ENCODE results near the gene TSPAN3. TPM values are rescaled to one million over a fixed set of nuclear protein-coding genes. Genes with fewer than 3 reads are reported as not detected.

The TSPAN3 gene
- total RNA-seq, 1 donor from 2014 or later: 223 TPM

DNA sequence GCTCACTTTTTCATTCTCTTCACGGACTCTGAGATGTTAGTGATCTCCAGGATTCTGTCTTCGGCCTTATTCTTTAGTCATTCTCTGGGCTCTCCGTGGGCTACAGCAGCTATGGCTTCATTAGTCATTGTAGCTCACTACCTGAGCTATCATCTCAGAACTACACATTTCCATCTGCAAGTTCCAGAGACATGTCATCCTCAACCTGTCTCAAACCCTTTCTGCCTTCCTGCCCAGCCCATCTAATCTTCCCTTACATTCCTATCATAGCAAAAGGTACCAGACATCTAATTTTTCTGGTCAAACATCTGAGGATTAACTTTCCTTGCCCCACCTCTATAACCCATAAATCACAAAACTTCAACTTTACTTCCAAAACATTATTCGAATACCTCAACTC lies 13.2 kb downstream of the TSPAN3 start:
- no peak overlapping the region for H3K27ac Mint-ChIP-seq (ENCODE audit: unreplicated experiment)
- Histone ChIP-seq H3K27ac (ENCODE audit: low read depth, low read length) (no peak overlapping the region), H3K9me3 (ENCODE audit: insufficient read depth, low read depth, low read length) (no peaks in the 10 kb centered on the region), H3K4me3 (ENCODE audit: insufficient read depth, low read depth, low read length) (no peak overlapping the region), H3K36me3 (ENCODE audit: insufficient read depth, low read length) (peaks cover 1% of the 10 kb centered on the region), H3K9ac (ENCODE audit: low read length) (no peak overlapping the region), H3K4me2 (ENCODE audit: low read length) (no peak overlapping the region), H3K4me1 (ENCODE audit: insufficient read depth, low read length) (peaks cover 11% of the 10 kb centered on the region), H3K27me3 (ENCODE audit: insufficient read depth, low read length) (no peaks in the 10 kb centered on the region), H3K79me2 (ENCODE audit: insufficient read depth, low read length) (peaks cover 74% of the 10 kb centered on the region), H2AFZ (ENCODE audit: low read depth, low read length) (no peak overlapping the region), H4K20me1 (ENCODE audit: insufficient read depth, low read length) (peaks cover 71% of the 10 kb centered on the region)
- H3K4me1 Mint-ChIP-seq (ENCODE audit: low read depth, unreplicated experiment): peaks cover 38% of the 10 kb centered on the region
- no peaks in the 10 kb centered on the region for H3K27me3 Mint-ChIP-seq (ENCODE audit: low read depth, unreplicated experiment)
- TF ChIP-seq, protein P1, sequence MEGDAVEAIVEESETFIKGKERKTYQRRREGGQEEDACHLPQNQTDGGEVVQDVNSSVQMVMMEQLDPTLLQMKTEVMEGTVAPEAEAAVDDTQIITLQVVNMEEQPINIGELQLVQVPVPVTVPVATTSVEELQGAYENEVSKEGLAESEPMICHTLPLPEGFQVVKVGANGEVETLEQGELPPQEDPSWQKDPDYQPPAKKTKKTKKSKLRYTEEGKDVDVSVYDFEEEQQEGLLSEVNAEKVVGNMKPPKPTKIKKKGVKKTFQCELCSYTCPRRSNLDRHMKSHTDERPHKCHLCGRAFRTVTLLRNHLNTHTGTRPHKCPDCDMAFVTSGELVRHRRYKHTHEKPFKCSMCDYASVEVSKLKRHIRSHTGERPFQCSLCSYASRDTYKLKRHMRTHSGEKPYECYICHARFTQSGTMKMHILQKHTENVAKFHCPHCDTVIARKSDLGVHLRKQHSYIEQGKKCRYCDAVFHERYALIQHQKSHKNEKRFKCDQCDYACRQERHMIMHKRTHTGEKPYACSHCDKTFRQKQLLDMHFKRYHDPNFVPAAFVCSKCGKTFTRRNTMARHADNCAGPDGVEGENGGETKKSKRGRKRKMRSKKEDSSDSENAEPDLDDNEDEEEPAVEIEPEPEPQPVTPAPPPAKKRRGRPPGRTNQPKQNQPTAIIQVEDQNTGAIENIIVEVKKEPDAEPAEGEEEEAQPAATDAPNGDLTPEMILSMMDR (IDR thresholded peaks at IDR 0.05; ENCODE audit: insufficient read depth, low read depth, low read length): no peak
- no peak for TF ChIP-seq EZH2 (IDR thresholded peaks at IDR 0.05; ENCODE audit: insufficient read depth, low read length)
- peak; percentile 30 for DNase-seq (ENCODE audit: low read depth)
- H3K36me3 Mint-ChIP-seq (ENCODE audit: low read depth, unreplicated experiment): peaks cover 5% of the 10 kb centered on the region
- H3K9me3 Mint-ChIP-seq (ENCODE audit: unreplicated experiment): no peaks in the 10 kb centered on the region
- FAIRE-seq: no peak
- no peak overlapping the region for H3K4me3 Mint-ChIP-seq (ENCODE audit: unreplicated experiment)

DNA sequence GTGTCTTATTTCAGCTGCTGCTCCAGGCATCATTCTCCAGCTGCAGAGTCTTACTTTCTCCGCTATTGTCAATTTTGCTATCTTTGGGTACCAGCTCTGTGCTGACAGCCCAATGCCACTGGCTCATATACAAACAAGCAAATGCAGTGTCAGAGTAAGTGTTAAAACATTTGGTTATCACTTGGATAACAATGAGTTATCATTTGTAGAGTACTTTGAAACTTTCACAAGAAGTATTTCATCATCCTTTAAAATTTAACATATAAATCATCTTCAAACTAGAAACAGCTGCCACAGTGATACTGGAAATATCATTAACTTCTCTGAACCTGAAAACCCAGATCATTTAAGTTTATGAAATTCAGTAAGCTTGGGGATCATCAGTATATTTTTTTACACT lies 13.8 kb downstream of the TSPAN3 start:
- peaks cover 35% of the 10 kb centered on the region for H3K4me1 Mint-ChIP-seq (ENCODE audit: low read depth, unreplicated experiment)
- H3K27me3 Mint-ChIP-seq (ENCODE audit: low read depth, unreplicated experiment): no peaks in the 10 kb centered on the region
- no peak overlapping the region for H3K4me3 Mint-ChIP-seq (ENCODE audit: unreplicated experiment)
- H3K9ac ChIP-seq (ENCODE audit: low read length): no peak overlapping the region
- peaks cover 6% of the 10 kb centered on the region for H3K36me3 ChIP-seq (ENCODE audit: insufficient read depth, low read length)
- H2AFZ ChIP-seq (ENCODE audit: low read depth, low read length): no peak overlapping the region
- FAIRE-seq (no peak), DNase-seq (ENCODE audit: low read depth) (no peak)
- H3K4me3 ChIP-seq (ENCODE audit: insufficient read depth, low read depth, low read length): no peak overlapping the region
- peaks cover 68% of the 10 kb centered on the region for H3K79me2 ChIP-seq (ENCODE audit: insufficient read depth, low read length)
- no peaks in the 10 kb centered on the region for H3K9me3 ChIP-seq (ENCODE audit: insufficient read depth, low read depth, low read length)
- H3K36me3 Mint-ChIP-seq (ENCODE audit: low read depth, unreplicated experiment): peaks cover 9% of the 10 kb centered on the region
- no peaks in the 10 kb centered on the region for H3K9me3 Mint-ChIP-seq (ENCODE audit: unreplicated experiment)
- TF ChIP-seq, protein P1 (IDR thresholded peaks at IDR 0.05; ENCODE audit: insufficient read depth, low read depth, low read length): no peak
- no peak for TF ChIP-seq EZH2 (IDR thresholded peaks at IDR 0.05; ENCODE audit: insufficient read depth, low read length)
- no peak overlapping the region for H3K27ac ChIP-seq (ENCODE audit: low read depth, low read length)
- peaks cover 67% of the 10 kb centered on the region for H4K20me1 ChIP-seq (ENCODE audit: insufficient read depth, low read length)
- H3K4me1 ChIP-seq (ENCODE audit: insufficient read depth, low read length): peaks cover 11% of the 10 kb centered on the region
- no peaks in the 10 kb centered on the region for H3K27me3 ChIP-seq (ENCODE audit: insufficient read depth, low read length)
- no peak overlapping the region for H3K4me2 ChIP-seq (ENCODE audit: low read length)
- peak overlapping the region; percentile 27 for H3K27ac Mint-ChIP-seq (ENCODE audit: unreplicated experiment)

DNA sequence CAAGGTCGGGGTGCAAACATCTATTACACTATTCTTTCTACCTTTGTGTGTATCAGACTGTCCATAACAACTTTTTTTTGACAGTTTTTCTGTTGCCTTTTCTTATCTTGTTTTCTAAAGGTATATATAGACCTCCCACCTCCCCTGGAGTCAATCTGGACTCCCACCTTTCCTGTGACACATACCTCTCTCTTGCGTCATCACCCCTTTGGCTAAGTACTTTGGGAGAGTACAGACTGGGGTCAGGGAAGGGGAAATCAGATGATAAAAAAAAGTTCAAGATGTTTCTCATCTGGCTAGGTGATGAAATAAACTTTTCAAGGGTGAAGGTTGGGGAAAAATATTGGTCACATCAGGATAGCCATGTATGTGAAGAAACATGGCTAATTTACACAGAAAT lies 17.2 kb downstream of the TSPAN3 start:
- H3K4me3 ChIP-seq (ENCODE audit: insufficient read depth, low read depth, low read length): no peak overlapping the region
- H3K79me2 ChIP-seq (ENCODE audit: insufficient read depth, low read length): peaks cover 46% of the 10 kb centered on the region
- H3K36me3 ChIP-seq (ENCODE audit: insufficient read depth, low read length): peaks cover 11% of the 10 kb centered on the region
- H4K20me1 ChIP-seq (ENCODE audit: insufficient read depth, low read length): peaks cover 46% of the 10 kb centered on the region
- H3K27me3 ChIP-seq (ENCODE audit: insufficient read depth, low read length): no peaks in the 10 kb centered on the region
- H2AFZ ChIP-seq (ENCODE audit: low read depth, low read length): no peak overlapping the region
- TF ChIP-seq, protein P1 (IDR thresholded peaks at IDR 0.05; ENCODE audit: insufficient read depth, low read depth, low read length): no peak
- TF ChIP-seq EZH2 (IDR thresholded peaks at IDR 0.05; ENCODE audit: insufficient read depth, low read length): no peak
- H3K4me1 ChIP-seq (ENCODE audit: insufficient read depth, low read length): peaks cover 6% of the 10 kb centered on the region
- no peak overlapping the region for H3K27ac ChIP-seq (ENCODE audit: low read depth, low read length)
- no peaks in the 10 kb centered on the region for H3K9me3 ChIP-seq (ENCODE audit: insufficient read depth, low read depth, low read length)
- no peak overlapping the region for H3K9ac ChIP-seq (ENCODE audit: low read length)
- Mint-ChIP-seq H3K9me3 (ENCODE audit: unreplicated experiment) (no peaks in the 10 kb centered on the region), H3K4me3 (ENCODE audit: unreplicated experiment) (no peak overlapping the region), H3K36me3 (ENCODE audit: low read depth, unreplicated experiment) (peaks cover 14% of the 10 kb centered on the region), H3K27ac (ENCODE audit: unreplicated experiment) (no peak overlapping the region), H3K4me1 (ENCODE audit: low read depth, unreplicated experiment) (peaks cover 13% of the 10 kb centered on the region), H3K27me3 (ENCODE audit: low read depth, unreplicated experiment) (no peaks in the 10 kb centered on the region)
- no peak overlapping the region for H3K4me2 ChIP-seq (ENCODE audit: low read length)
- DNase-seq (ENCODE audit: low read depth) (no peak), FAIRE-seq (no peak)

All from astrocyte (in vitro differentiated cells and primary cell).